Measurements from ENCODE around the gene MACROD2. TPM values are rescaled to one million over a fixed set of nuclear protein-coding genes. Genes with fewer than 3 reads are reported as not detected.

MACROD2 gene
- total RNA-seq, 1 donor from 2014 or later, result 6.4 TPM

- no peak overlapping the region for H3K4me3 Mint-ChIP-seq
- no peaks in the 10 kb centered on the region for H3K36me3 Mint-ChIP-seq (ENCODE audit: low read depth)
- H3K9me3 Mint-ChIP-seq, result no peaks in the 10 kb centered on the region
- H3K27me3 Mint-ChIP-seq (ENCODE audit: low read depth), result no peaks in the 10 kb centered on the region
- TF ChIP-seq, protein P1, sequence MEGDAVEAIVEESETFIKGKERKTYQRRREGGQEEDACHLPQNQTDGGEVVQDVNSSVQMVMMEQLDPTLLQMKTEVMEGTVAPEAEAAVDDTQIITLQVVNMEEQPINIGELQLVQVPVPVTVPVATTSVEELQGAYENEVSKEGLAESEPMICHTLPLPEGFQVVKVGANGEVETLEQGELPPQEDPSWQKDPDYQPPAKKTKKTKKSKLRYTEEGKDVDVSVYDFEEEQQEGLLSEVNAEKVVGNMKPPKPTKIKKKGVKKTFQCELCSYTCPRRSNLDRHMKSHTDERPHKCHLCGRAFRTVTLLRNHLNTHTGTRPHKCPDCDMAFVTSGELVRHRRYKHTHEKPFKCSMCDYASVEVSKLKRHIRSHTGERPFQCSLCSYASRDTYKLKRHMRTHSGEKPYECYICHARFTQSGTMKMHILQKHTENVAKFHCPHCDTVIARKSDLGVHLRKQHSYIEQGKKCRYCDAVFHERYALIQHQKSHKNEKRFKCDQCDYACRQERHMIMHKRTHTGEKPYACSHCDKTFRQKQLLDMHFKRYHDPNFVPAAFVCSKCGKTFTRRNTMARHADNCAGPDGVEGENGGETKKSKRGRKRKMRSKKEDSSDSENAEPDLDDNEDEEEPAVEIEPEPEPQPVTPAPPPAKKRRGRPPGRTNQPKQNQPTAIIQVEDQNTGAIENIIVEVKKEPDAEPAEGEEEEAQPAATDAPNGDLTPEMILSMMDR (conservative IDR thresholded peaks at IDR 0.05), result no peak
- peaks cover 10% of the 10 kb centered on the region for H3K4me1 Mint-ChIP-seq
- no peak overlapping the region for H3K27ac Mint-ChIP-seq (ENCODE audit: unreplicated experiment)
- no peak for DNase-seq (ENCODE audit: low read depth, low spot score)
Observed at GRCh38 chr20:15927893-15928650, 1932.8 kb downstream of the MACROD2 start.

GRCh38 chr20:15928946-15929345, 1933.6 kb downstream of the MACROD2 start:
- TF ChIP-seq, protein P1 (conservative IDR thresholded peaks at IDR 0.05), result no peak
- no peaks in the 10 kb centered on the region for H3K9me3 Mint-ChIP-seq

GRCh38 chr20:15930311-15931305, 1935.3 kb downstream of the MACROD2 start:
- DNase-seq (ENCODE audit: low read depth, low spot score), result no peak
- H3K27me3 Mint-ChIP-seq (ENCODE audit: low read depth), result no peaks in the 10 kb centered on the region
- no peak overlapping the region for H3K4me3 Mint-ChIP-seq
- H3K4me1 Mint-ChIP-seq, result peaks cover 23% of the 10 kb centered on the region
- TF ChIP-seq, protein P1 (conservative IDR thresholded peaks at IDR 0.05), result peak; percentile 79
- peak overlapping the region; percentile 31 for H3K27ac Mint-ChIP-seq (ENCODE audit: unreplicated experiment)
- no peaks in the 10 kb centered on the region for H3K9me3 Mint-ChIP-seq
- no peaks in the 10 kb centered on the region for H3K36me3 Mint-ChIP-seq (ENCODE audit: low read depth)

More at GRCh38 chr20:15928946-15929345, 1933.6 kb downstream of the MACROD2 start:
- no peak overlapping the region for H3K4me3 Mint-ChIP-seq
- H3K27me3 Mint-ChIP-seq (ENCODE audit: low read depth), result no peaks in the 10 kb centered on the region
- no peaks in the 10 kb centered on the region for H3K36me3 Mint-ChIP-seq (ENCODE audit: low read depth)
- peaks cover 11% of the 10 kb centered on the region for H3K4me1 Mint-ChIP-seq
- no peak overlapping the region for H3K27ac Mint-ChIP-seq (ENCODE audit: unreplicated experiment)
- DNase-seq (ENCODE audit: low read depth, low spot score), result no peak

- H3K9me3 Mint-ChIP-seq, result no peaks in the 10 kb centered on the region
- no peak overlapping the region for H3K27ac Mint-ChIP-seq (ENCODE audit: unreplicated experiment)
- no peak overlapping the region for H3K4me3 Mint-ChIP-seq
- H3K27me3 Mint-ChIP-seq (ENCODE audit: low read depth), result no peaks in the 10 kb centered on the region
- no peak for DNase-seq (ENCODE audit: low read depth, low spot score)
- peaks cover 28% of the 10 kb centered on the region for H3K4me1 Mint-ChIP-seq
- H3K36me3 Mint-ChIP-seq (ENCODE audit: low read depth), result no peaks in the 10 kb centered on the region
- TF ChIP-seq, protein P1 (conservative IDR thresholded peaks at IDR 0.05), result no peak
Observed at GRCh38 chr20:15931897-15932296, 1936.6 kb downstream of the MACROD2 start.

GRCh38 chr20:15937179-15937578, 1941.9 kb downstream of the MACROD2 start:
- H3K9me3 Mint-ChIP-seq, result peaks cover 10% of the 10 kb centered on the region
- no peak for DNase-seq (ENCODE audit: low read depth, low spot score)
- peaks cover 24% of the 10 kb centered on the region for H3K4me1 Mint-ChIP-seq
- H3K4me3 Mint-ChIP-seq, result no peak overlapping the region
- H3K27ac Mint-ChIP-seq (ENCODE audit: unreplicated experiment), result peak overlapping the region; percentile 43
- TF ChIP-seq, protein P1 (conservative IDR thresholded peaks at IDR 0.05), result no peak
- peaks cover 7% of the 10 kb centered on the region for H3K36me3 Mint-ChIP-seq (ENCODE audit: low read depth)
- H3K27me3 Mint-ChIP-seq (ENCODE audit: low read depth), result no peaks in the 10 kb centered on the region

Data from neural crest cell (in vitro differentiated cells).